H1 (cell line): ENCODE data around the gene HIC2. TPM values are rescaled to one million over a fixed set of nuclear protein-coding genes. Genes with fewer than 3 reads are reported as not detected.
"Not testable (repeated sequence)": the region's sequence is repeated elsewhere in the genome, so short reads cannot be mapped to it uniquely, and the experiment has no call there.

Experiments
- CTCF ChIA-PET: fragments of 300-600 bp; sonication (Branson Sonifier 250); formaldehyde crosslinking; loops from one replicate; lab custom pipeline; 2021; ENCODE audit not compliant: partially characterized antibody; lab: Charles Lee
- POLR2A ChIA-PET: fragments of 300-600 bp; sonication (Branson Sonifier 250); formaldehyde crosslinking; loops from one replicate; lab custom pipeline; 2021; ENCODE audit warnings: inconsistent platforms; ENCODE audit not compliant: partially characterized antibody; lab: Charles Lee
- DNase-seq, 2 experiments: peaks; one replicate each; pipeline versions ENCODE4 v3.0.0 to v3.0.0-alpha.2; 2010 to 2022; ENCODE audit warnings: low spot score in 2 of 2, low read depth in 1 of 2, mixed read lengths in 1 of 2
- FAIRE-seq: peaks from 2 replicates; lab custom pipeline; 2011; peaks lifted over from hg19 to GRCh38; lab: Jason Lieb, UNC
- H2AFZ ChIP-seq: 2 replicates; pipeline ENCODE4 v1.8.1; 2012; ENCODE audit warnings: low read length, inconsistent platforms
- H2AK5ac ChIP-seq: 2 replicates; pipeline ENCODE4 v1.6.1; 2013; ENCODE audit warnings: low read depth, low read length
- H2BK120ac ChIP-seq: replicated peaks from 2 replicates; pipeline ENCODE3; 2013; ENCODE audit warnings: low read depth, low read length, inconsistent platforms
- H2BK12ac ChIP-seq: 2 replicates; pipeline ENCODE4 v1.6.1; 2013; ENCODE audit warnings: low read depth, low read length
- H2BK15ac ChIP-seq: 2 replicates; pipeline ENCODE4 v1.6.1; 2013; ENCODE audit warnings: low read length
- H2BK20ac ChIP-seq: 2 replicates; pipeline ENCODE4 v1.6.1; 2013; ENCODE audit warnings: low read length
- H2BK5ac ChIP-seq: 2 replicates; pipeline ENCODE4 v1.6.1; 2013; ENCODE audit warnings: low read depth, low read length
- H3K14ac ChIP-seq: 2 replicates; pipeline ENCODE4 v1.6.1; 2013; ENCODE audit warnings: inconsistent platforms; ENCODE audit not compliant: insufficient read length
- H3K18ac ChIP-seq: 2 replicates; pipeline ENCODE4 v1.6.1; 2013; ENCODE audit warnings: low read length; ENCODE audit errors: extremely low read depth
- H3K23ac ChIP-seq: 2 replicates; pipeline ENCODE4 v1.6.1; 2013; ENCODE audit warnings: inconsistent platforms; ENCODE audit not compliant: insufficient read length
- H3K23me2 ChIP-seq: 2 replicates; pipeline ENCODE4 v1.6.1; 2013; ENCODE audit warnings: low read depth, low read length
- H3K27ac ChIP-seq: 2 replicates; pipeline ENCODE4 v1.6.1; 2011; ENCODE audit warnings: low read depth, low read length, inconsistent platforms
- H3K27me3 ChIP-seq, 4 experiments: replicated peaks in 1 of 4; 1 replicate in 1 of 4; 2 replicates in 3 of 4; pipeline versions ENCODE4 v1.6.1 to v1.8.1; 2011 to 2013; ENCODE audit warnings: low read length in 3 of 4, mild to moderate bottlenecking in 3 of 4, inconsistent platforms in 2 of 4, mixed read lengths in 2 of 4, moderate library complexity in 1 of 4; ENCODE audit not compliant: control insufficient read depth in 3 of 4, insufficient read depth in 3 of 4; ENCODE audit errors: extremely low read depth in 1 of 4
- H3K36me3 ChIP-seq, 4 experiments: 2 replicates each; pipeline versions ENCODE4 v1.6.1 to v1.8.1; 2011 to 2013; ENCODE audit warnings: mild to moderate bottlenecking in 4 of 4, low read length in 3 of 4, moderate library complexity in 2 of 4, control low read depth in 1 of 4, inconsistent platforms in 1 of 4; ENCODE audit not compliant: insufficient read depth in 4 of 4, control insufficient read depth in 2 of 4
- H3K4ac ChIP-seq: replicated peaks from 2 replicates; pipeline ENCODE3; 2013; ENCODE audit warnings: low read length, low read depth, mixed read lengths, inconsistent platforms; ENCODE audit not compliant: insufficient read length
- H3K4me1 ChIP-seq, 4 experiments: replicated peaks in 1 of 4; 1 replicate in 1 of 4; 2 replicates in 3 of 4; pipeline versions ENCODE4 v1.6.1 to v1.8.1; 2011 to 2013; ENCODE audit warnings: low read length in 3 of 4, inconsistent platforms in 2 of 4, mixed read lengths in 1 of 4; ENCODE audit not compliant: insufficient read depth in 4 of 4, control insufficient read depth in 3 of 4
- H3K4me2 ChIP-seq, 2 experiments: 2 replicates each; pipeline versions ENCODE4 v1.6.1 to v1.8.1; 2011 to 2013; ENCODE audit warnings: low read depth in 2 of 2, low read length in 2 of 2, control low read depth in 1 of 2, inconsistent platforms in 1 of 2, mild to moderate bottlenecking in 1 of 2; ENCODE audit not compliant: insufficient read depth in 1 of 2
- H3K4me3 ChIP-seq, 4 experiments: fragments of 200-600, 300-600 bp in 1 of 4; sonication (generic), shearing (Covaris generic), sonication (Bioruptor Twin) in 1 of 4; 2 replicates each; pipeline versions ENCODE4 v1.5.1 to v1.8.1; 2011 to 2016; ENCODE audit warnings: low read length in 4 of 4, low read depth in 3 of 4, control low read depth in 2 of 4, inconsistent platforms in 2 of 4, mild to moderate bottlenecking in 2 of 4, mixed read lengths in 1 of 4, moderate library complexity in 1 of 4; ENCODE audit not compliant: insufficient read depth in 2 of 4; ENCODE audit errors: extremely low read depth in 1 of 4
- H3K56ac ChIP-seq: replicated peaks from 2 replicates; pipeline ENCODE3; 2013; ENCODE audit warnings: low read depth, mild to moderate bottlenecking, mixed read lengths, low read length, inconsistent platforms; ENCODE audit not compliant: insufficient read length
- H3K79me1 ChIP-seq: 2 replicates; pipeline ENCODE4 v1.6.1; 2013; ENCODE audit warnings: low read depth, low read length, control low read depth
- H3K79me2 ChIP-seq, 2 experiments: 2 replicates each; pipeline versions ENCODE4 v1.6.1 to v1.8.1; 2012 to 2013; ENCODE audit warnings: low read length in 2 of 2, mild to moderate bottlenecking in 2 of 2, inconsistent platforms in 1 of 2; ENCODE audit not compliant: insufficient read depth in 2 of 2, control insufficient read depth in 1 of 2
- H3K9ac ChIP-seq, 4 experiments: replicated peaks in 1 of 4; 1 replicate in 1 of 4; 2 replicates in 3 of 4; pipeline versions ENCODE4 v1.6.1 to v1.8.1; 2011 to 2013; ENCODE audit warnings: low read depth in 3 of 4, low read length in 3 of 4, control low read depth in 2 of 4, mild to moderate bottlenecking in 2 of 4, moderate library complexity in 2 of 4, inconsistent platforms in 1 of 4; ENCODE audit errors: extremely low read depth in 1 of 4
- H3K9me3 ChIP-seq, 2 experiments: 2 replicates each; pipeline versions ENCODE4 v1.6.1 to v1.8.1; 2012 to 2013; ENCODE audit warnings: mild to moderate bottlenecking in 2 of 2, moderate library complexity in 2 of 2, control low read depth in 1 of 2, inconsistent platforms in 1 of 2, low read depth in 1 of 2, low read length in 1 of 2, mixed read lengths in 1 of 2; ENCODE audit not compliant: insufficient read depth in 2 of 2
- H4K20me1 ChIP-seq, 2 experiments: replicated peaks in 1 of 2; 2 replicates each; pipeline versions ENCODE3 to v1.8.1; 2011 to 2013; ENCODE audit warnings: inconsistent platforms in 2 of 2, low read length in 2 of 2, mild to moderate bottlenecking in 1 of 2; ENCODE audit not compliant: insufficient read depth in 2 of 2, control insufficient read depth in 1 of 2
- H4K5ac ChIP-seq: 2 replicates; pipeline ENCODE4 v1.6.1; 2013; ENCODE audit warnings: low read length, low read depth, mixed read lengths, inconsistent platforms; ENCODE audit not compliant: insufficient read length
- H4K8ac ChIP-seq: 2 replicates; pipeline ENCODE4 v1.8.0; 2013; ENCODE audit warnings: mild to moderate bottlenecking, moderate library complexity, low read length, inconsistent platforms; ENCODE audit not compliant: insufficient read depth; ENCODE audit errors: extremely low read depth
- H4K91ac ChIP-seq: replicated peaks from 2 replicates; pipeline ENCODE3; 2013; ENCODE audit warnings: low read length, mixed read lengths, inconsistent platforms; ENCODE audit not compliant: insufficient read length
- WGBS, 2 experiments: shearing (Covaris generic) in 1 of 2; methylation state at CpG; one replicate each; pipeline versions ENCODE4 v1.1.6 to v1.1.7; 2013 to 2015; ENCODE audit warnings: low lambda C conversion rate in 2 of 2, mixed read lengths in 2 of 2, inconsistent platforms in 1 of 2, low coverage in 1 of 2, missing lambda C conversion rate in 1 of 2; ENCODE audit not compliant: insufficient replicate concordance in 2 of 2, insufficient coverage in 1 of 2, insufficient read length in 1 of 2; ENCODE audit errors: extremely low coverage in 1 of 2, missing lambda C conversion rate in 1 of 2; 5-methylcytosine and 5-hydroxymethylcytosine counted together
- polyA plus RNA-seq, 7 experiments: library from polyadenylated mRNA; depleted of rRNA in 3 of 7; stranded (reverse) in 5 of 7; unstranded in 2 of 7; fragments of >200 nt in 5 of 7; fragments of 200-250 nt in 2 of 7; gene quantifications; 1 replicate in 5 of 7; 2 replicates in 1 of 7; 4 replicates in 1 of 7; pipeline versions ENCODE4 v1.2.1 to v1.2.3, GENCODE V29; 2011 to 2013; ENCODE audit warnings: missing spikeins in 2 of 7, mixed read lengths in 2 of 7
- total RNA-seq: library from RNA; stranded (reverse); fragmentation: NEBNext Ultra II Directional; extraction: Animal tissue kit (Norgen Biotek cat#: 25700); gene quantifications from 2 replicates; pipeline ENCODE4 v1.2.1, GENCODE V29; 2021

Gene HIC2
- total and polyA plus RNA-seq, 2 of the 8 experiments (the other 6 are each of a cell fraction or from before 2014, with no cell fraction given): 8.0 to 21.9 TPM

DNA sequence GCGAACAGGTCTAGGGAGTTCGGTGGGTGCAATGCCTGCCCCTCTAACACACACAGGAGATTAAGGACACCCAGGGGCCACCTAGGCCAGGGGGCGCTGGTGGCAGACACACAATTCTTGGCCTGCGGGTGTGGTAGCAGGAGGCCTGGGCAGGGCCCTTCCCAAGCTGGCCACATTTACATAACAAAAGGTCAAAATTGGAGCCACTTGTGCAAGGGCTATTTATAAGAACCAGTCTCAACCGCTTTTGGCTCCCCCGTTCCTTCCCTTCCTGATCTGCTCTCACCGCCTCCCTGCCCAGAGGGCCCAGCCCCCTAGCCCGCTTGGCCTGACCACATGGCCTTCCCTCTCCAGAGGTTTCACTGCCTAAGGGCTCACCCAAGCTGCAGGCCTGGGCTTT, 75.1 kb downstream of the HIC2 start:
- H3K79me2 ChIP-seq, H4K5ac ChIP-seq, H3K4me2 ChIP-seq, H3K4me3 ChIP-seq, H2AK5ac ChIP-seq, H3K27me3 ChIP-seq, H2BK12ac ChIP-seq, H3K9ac ChIP-seq, H4K91ac ChIP-seq, FAIRE-seq, H3K56ac ChIP-seq, H3K23me2 ChIP-seq, H4K20me1 ChIP-seq, H2BK15ac ChIP-seq, CTCF ChIA-PET, H2BK20ac ChIP-seq, H3K27ac ChIP-seq, H3K4me1 ChIP-seq, H4K8ac ChIP-seq, H3K23ac ChIP-seq, H2BK120ac ChIP-seq, POLR2A ChIA-PET, H3K4ac ChIP-seq, H2BK5ac ChIP-seq, DNase-seq, H3K18ac ChIP-seq, H2AFZ ChIP-seq, H3K36me3 ChIP-seq, H3K9me3 ChIP-seq, H3K79me1 ChIP-seq, H3K14ac ChIP-seq: not testable (repeated sequence)
- no CpG with 5 or more reads among the region's 8 CpGs for WGBS, 2 experiments
